Stimulated activated naive CD8-positive, alpha-beta T cell treated with anti-CD3 and anti-CD28 coated beads, Interleukin-15, amount 100 ng/mL, for 72 hours (primary cell): ENCODE data around the gene ADRB1.

Experiments
- ATAC-seq: fragments of 150-1000 bp; cut with Tn5 transposase; 2 replicates; pipeline ENCODE4 v1.10.0; 2021; ENCODE audit warnings: mild to moderate bottlenecking, moderate library complexity
- DNase-seq, 2 donors: peaks; one replicate each; pipeline ENCODE4 v3.0.0; 2021 to 2022
- H3K27ac Mint-ChIP-seq, 2 donors: one replicate each; pipeline ENCODE4 v1.8.0; 2022; ENCODE audit warnings: mild to moderate bottlenecking in 2 of 2, mixed read lengths in 2 of 2, moderate library complexity in 2 of 2
- H3K27me3 Mint-ChIP-seq: one replicate; pipeline ENCODE4 v1.8.0; 2022; ENCODE audit warnings: mixed read lengths
- H3K4me1 Mint-ChIP-seq: one replicate; pipeline ENCODE4 v1.8.0; 2022; ENCODE audit warnings: mild to moderate bottlenecking, mixed read lengths
- H3K4me3 Mint-ChIP-seq, 2 donors: one replicate each; pipeline ENCODE4 v1.8.0; 2022; ENCODE audit warnings: mild to moderate bottlenecking in 2 of 2, mixed read lengths in 2 of 2, moderate library complexity in 1 of 2
- H3K9me3 Mint-ChIP-seq, 2 donors: one replicate each; pipeline ENCODE4 v1.8.0; 2022; ENCODE audit warnings: mixed read lengths in 2 of 2

ADRB1 gene

DNA sequence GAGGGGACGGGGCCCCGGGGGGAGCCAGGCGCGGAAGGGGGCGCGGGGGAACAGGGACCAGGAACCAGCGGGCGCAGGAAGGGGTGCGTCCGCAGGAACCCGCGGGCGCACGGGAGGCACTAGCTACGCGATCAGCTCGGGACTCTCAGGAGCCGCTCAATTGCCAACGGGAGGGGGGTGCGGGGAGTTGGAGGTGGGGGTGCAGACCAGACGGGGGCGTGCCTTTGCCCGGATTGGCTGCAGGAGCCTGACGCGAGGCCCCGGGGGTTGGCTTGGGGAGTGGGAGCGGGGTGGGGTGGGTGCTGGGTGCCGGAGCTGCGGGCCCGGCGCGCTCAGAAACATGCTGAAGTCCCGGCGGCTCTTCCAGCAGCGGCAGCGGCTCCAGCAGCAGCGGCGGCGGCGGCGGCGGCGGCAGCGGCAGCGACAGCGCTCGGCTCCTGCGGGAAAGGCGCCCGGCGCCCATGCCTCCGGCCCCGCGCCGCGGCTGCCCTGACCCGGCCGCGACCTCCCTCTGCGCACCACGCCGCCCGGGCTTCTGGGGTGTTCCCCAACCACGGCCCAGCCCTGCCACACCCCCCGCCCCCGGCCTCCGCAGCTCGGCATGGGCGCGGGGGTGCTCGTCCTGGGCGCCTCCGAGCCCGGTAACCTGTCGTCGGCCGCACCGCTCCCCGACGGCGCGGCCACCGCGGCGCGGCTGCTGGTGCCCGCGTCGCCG lies at the start of gene ADRB1:
Gene ADRB1, plus strand, starts transcription at position 335 of the 715 bp plus-strand sequence. Its CDS starts 267 bp downstream, at position 602.
- no peaks in the 10 kb centered on the region for H3K9me3 Mint-ChIP-seq
- H3K27me3 Mint-ChIP-seq, result peaks cover 95% of the 10 kb centered on the region
- H3K27ac Mint-ChIP-seq, result peak within 1 kb of the TSS in 1 of 2 donors; percentile 78
- H3K4me3 Mint-ChIP-seq, result peak within 1 kb of the TSS; percentile 80 to 83
- peak; percentile 15 to 16 for DNase-seq
- ATAC-seq, result peak; percentile 61
- peaks cover 24% of the 10 kb centered on the region for H3K4me1 Mint-ChIP-seq

DNA sequence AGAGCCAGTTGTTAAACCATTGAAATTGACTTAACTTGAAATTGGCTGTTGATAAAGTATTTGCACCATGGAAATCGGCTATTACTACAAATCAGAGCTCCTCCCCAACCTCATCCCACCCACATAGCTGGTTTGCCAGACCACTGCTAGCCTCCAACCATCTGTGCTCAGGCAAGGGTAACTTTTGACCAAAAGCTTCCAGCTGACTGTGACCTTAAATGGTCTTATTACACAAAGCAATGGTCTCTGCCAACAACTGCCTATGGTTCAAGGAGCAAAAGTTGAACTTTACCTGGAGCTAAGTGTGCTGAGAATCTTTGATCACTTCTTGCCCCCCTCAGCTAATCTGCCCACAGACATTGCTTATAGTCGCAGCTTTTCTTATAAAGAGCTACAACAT lies 48.5 kb upstream of the ADRB1 start:
- H3K27ac Mint-ChIP-seq, result no peak overlapping the region
- no peaks in the 10 kb centered on the region for H3K9me3 Mint-ChIP-seq
- no peak overlapping the region for H3K4me3 Mint-ChIP-seq
- H3K27me3 Mint-ChIP-seq, result peaks cover 83% of the 10 kb centered on the region
- H3K4me1 Mint-ChIP-seq, result peaks cover 11% of the 10 kb centered on the region
- ATAC-seq (no peak), DNase-seq (no peak)

DNA sequence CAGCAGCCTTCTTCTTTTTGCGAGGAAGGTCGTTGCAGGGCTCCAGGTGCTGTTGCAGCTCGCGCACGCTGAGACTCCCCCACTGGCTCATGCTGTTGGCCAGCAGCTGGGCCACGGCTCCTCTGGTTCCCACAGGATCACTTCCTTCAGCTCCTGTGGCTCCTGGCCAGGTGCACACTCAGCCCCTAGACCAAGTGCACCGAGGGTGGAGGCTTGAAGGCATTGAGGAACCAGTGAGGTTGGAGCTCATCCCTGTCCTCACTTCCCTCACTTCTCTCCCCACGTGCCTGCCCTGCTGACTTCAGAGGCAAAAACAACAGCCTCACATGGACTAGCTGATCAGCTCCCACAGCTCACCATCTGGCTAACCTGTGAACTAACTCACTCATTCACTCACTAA lies 46.2 kb upstream of the ADRB1 start:
- ATAC-seq (no peak), DNase-seq (no peak)
- no peak overlapping the region for H3K4me3 Mint-ChIP-seq
- no peaks in the 10 kb centered on the region for H3K4me1 Mint-ChIP-seq
- H3K27me3 Mint-ChIP-seq, result peaks cover 73% of the 10 kb centered on the region
- no peak overlapping the region for H3K27ac Mint-ChIP-seq
- no peaks in the 10 kb centered on the region for H3K9me3 Mint-ChIP-seq

DNA sequence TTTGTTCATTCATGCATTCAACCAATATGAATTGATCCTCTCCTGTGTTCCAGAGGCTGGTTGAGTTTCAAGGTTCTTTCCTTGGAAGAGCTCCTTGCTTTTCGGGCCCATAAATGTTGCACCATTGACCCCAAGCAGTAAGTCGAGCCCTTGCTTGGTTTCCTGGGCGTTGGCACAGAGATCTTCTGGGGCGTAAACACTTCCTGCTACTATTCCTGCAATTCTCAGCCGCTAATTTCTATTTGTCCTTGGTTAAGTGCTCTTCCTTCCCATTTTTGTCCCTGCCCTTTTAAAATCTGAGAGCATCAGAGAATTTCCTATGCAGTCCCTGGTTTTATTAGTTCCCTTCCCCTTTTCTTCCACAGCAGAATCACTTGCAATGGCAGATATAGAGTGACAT lies 44.1 kb upstream of the ADRB1 start:
- no peak overlapping the region for H3K27ac Mint-ChIP-seq
- no peaks in the 10 kb centered on the region for H3K4me1 Mint-ChIP-seq
- no peak overlapping the region for H3K4me3 Mint-ChIP-seq
- DNase-seq, result no peak
- no peak for ATAC-seq
- H3K9me3 Mint-ChIP-seq, result no peaks in the 10 kb centered on the region
- peaks cover 63% of the 10 kb centered on the region for H3K27me3 Mint-ChIP-seq

DNA sequence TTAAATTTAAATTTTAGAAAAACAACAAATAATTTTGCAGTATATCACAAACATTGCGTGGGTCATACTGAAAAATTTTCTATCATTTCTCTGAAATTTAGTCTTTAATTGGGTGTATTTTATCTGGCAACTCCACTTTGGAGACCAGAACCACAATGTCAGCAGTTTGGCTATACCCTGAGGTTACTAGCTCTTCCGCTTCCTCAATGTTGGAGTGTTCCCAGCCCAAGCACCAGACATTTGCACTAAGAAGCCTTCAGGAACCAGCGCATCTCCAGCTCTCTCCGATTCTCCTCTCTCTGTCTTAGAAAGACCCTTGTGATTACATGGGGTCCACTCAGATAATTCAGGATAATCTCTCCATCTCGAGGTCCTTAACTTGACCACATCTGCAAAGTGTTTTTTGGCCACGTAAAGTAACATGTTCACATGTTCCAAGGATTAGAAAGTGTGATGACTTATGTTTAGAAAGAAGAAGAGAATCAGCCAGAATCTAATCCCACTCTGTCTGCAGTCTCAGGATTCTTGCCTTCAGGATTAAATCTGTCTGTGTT lies 43.1 kb upstream of the ADRB1 start:
- Mint-ChIP-seq H3K4me3 (no peak overlapping the region), H3K27me3 (peaks cover 68% of the 10 kb centered on the region), H3K9me3 (no peaks in the 10 kb centered on the region), H3K4me1 (no peaks in the 10 kb centered on the region), H3K27ac (no peak overlapping the region)
- no peak for ATAC-seq
- no peak for DNase-seq

DNA sequence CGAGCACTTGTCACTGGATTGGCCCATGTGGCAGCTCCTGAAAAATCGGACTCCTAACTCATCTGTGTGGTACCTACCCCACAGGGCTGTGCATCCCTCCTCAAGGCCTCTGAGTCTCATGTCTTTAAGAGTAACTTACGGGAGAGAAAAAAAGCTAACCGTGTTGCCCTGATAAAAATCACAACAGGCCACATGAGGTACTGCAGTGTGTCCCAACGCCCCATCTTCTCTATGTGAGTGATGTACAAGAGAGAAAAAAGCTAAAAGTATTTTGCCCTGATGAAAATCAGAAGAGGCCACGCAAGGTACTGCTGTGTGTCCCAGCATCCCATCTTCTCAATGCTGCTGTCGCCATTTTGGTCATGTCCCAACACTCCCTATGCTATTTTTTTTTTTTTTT lies 41.2 kb upstream of the ADRB1 start:
- no peak overlapping the region for H3K27ac Mint-ChIP-seq
- no peak for ATAC-seq
- H3K4me1 Mint-ChIP-seq, result no peaks in the 10 kb centered on the region
- no peak for DNase-seq
- peaks cover 50% of the 10 kb centered on the region for H3K27me3 Mint-ChIP-seq
- H3K4me3 Mint-ChIP-seq, result no peak overlapping the region
- H3K9me3 Mint-ChIP-seq, result no peaks in the 10 kb centered on the region

DNA sequence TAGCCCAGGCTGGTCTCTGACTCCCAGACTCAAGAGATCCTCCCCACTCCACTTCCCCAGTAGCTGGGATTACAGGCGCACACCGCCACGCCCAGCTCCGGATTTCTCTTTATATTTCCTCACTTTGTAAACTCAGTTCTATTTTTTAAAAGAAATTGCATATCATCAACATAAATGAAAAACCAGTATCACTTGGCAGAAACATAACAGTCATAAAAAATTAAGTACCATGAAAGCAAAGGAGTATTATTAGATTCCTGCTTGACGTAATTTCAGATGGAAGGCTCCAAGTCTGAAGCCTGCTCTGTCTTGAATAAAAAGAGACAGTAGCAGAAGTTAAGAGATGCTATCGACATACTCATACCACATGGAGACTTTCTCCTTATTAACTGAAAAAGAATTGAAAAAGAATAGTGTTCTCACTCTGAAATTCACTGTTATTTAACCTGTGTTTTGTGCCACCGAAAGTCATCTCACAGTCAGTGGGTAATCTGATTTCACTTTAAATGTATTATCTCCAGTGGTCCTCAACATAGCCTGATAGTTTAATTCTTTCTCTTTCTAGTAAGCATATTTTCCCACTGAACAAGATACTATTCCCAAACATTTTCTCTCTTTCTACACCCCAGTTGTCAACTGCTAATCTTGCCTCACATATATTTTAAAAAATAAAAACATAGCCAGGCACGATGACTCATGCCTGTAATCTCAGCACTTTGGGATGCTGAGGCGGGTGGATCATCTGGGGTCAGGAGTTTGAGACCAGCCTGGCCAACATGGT lies 40.3 kb upstream of the ADRB1 start:
- no peak overlapping the region for H3K4me3 Mint-ChIP-seq
- peaks cover 42% of the 10 kb centered on the region for H3K27me3 Mint-ChIP-seq
- no peak for DNase-seq
- no peaks in the 10 kb centered on the region for H3K4me1 Mint-ChIP-seq
- no peak for ATAC-seq
- H3K9me3 Mint-ChIP-seq, result no peaks in the 10 kb centered on the region
- no peak overlapping the region for H3K27ac Mint-ChIP-seq

DNA sequence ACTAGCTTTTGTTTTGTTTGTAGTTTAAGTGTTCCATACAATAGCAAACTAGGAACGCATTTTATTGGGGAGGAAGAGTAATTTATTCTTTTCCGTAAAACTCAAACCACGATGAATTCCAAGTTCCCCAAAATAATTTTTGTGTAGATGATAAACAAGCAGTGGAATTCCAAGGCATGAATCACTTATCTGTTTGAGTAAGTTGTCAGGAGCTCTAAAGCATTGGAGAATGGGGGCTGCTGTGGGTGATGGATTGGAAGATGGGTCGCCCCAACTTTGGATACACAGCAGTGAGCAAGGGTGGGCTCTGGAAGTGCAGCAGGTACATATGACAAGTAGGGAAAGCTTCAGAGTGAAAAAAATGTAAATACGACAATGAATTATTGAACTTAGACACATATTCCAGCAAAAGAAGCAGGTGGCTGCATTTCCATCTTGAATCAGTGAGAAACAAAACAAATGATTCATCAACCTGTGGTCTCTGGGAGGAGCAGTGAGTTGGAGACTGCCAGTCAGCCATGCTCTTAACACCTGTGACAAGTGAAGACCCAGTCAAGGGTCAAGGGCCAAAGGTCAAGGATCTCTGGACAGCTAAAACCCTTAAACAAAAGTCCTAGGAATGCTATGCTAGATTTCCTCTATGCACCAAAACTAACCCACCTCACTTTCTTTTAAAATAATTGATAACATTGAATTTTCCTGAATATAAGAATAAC lies 34.2 kb upstream of the ADRB1 start:
- Mint-ChIP-seq H3K4me3 (no peak overlapping the region), H3K9me3 (no peaks in the 10 kb centered on the region), H3K4me1 (no peaks in the 10 kb centered on the region), H3K27me3 (peaks cover 20% of the 10 kb centered on the region), H3K27ac (no peak overlapping the region)
- ATAC-seq (no peak), DNase-seq (no peak)

DNA sequence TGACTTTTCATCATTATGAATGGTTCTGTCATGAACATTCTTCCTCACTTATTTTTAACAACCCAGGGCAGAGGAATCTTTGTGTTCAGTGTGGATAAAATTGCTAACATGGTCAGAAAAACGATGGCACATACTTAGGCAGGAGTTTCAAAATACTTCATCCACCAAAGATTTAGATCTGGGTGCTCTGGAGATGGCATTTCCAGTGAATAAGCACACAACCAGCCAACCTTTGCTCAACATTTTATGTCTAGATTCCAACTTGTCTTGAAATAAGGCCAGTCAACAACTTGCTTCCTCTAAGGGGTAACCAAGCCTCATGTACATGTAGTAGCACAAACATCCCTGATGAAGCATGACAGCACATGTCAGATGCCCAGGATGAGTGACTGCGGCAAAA lies 33.4 kb upstream of the ADRB1 start:
- no peaks in the 10 kb centered on the region for H3K4me1 Mint-ChIP-seq
- no peaks in the 10 kb centered on the region for H3K9me3 Mint-ChIP-seq
- DNase-seq (no peak), ATAC-seq (no peak)
- no peak overlapping the region for H3K27ac Mint-ChIP-seq
- peaks cover 13% of the 10 kb centered on the region for H3K27me3 Mint-ChIP-seq
- no peak overlapping the region for H3K4me3 Mint-ChIP-seq

DNA sequence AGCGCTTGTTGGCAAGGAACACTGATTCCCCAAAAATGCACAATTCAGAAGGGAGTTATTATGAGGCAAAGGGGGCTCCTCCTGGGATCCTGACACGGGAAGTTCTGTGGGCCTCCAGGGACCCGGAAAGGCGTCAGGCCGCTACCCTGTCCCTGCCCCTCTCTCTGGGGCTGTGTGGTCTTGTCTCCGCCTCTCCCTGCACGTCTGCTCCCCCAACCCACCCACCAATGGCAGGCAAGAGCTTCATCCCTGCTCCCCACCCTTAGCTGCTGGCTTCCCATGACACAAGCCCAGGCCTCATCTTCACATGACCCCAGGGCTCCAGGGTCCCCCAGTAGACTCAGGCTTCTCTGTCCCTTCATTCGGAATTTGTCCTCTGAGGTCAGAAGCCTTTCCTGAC lies 31.0 kb upstream of the ADRB1 start:
- Mint-ChIP-seq H3K4me1 (no peaks in the 10 kb centered on the region), H3K27ac (no peak overlapping the region), H3K9me3 (no peaks in the 10 kb centered on the region), H3K4me3 (no peak overlapping the region), H3K27me3 (peaks cover 32% of the 10 kb centered on the region)
- no peak for ATAC-seq
- no peak for DNase-seq

DNA sequence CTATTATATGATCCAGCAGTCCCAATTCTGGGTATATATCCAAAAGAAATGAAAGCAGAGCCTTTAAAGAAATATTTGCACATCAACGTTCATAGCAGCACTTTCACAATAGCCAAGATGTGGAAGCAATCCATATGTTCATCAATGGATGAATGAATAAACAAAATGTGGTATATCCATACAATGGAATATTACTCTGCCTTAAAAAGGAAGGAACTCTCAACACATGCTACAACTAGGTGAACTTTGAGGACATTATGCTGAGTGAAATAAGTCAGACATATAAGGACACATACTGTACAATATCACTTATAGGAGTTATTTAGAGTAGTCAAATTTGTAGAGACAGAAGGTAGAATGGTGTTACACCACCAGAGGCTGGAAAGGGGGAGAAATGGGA lies 28.0 kb upstream of the ADRB1 start:
- ATAC-seq, result no peak
- no peak overlapping the region for H3K27ac Mint-ChIP-seq
- DNase-seq, result no peak
- H3K4me1 Mint-ChIP-seq, result no peaks in the 10 kb centered on the region
- H3K4me3 Mint-ChIP-seq, result no peak overlapping the region
- no peaks in the 10 kb centered on the region for H3K9me3 Mint-ChIP-seq
- H3K27me3 Mint-ChIP-seq, result peaks cover 59% of the 10 kb centered on the region

DNA sequence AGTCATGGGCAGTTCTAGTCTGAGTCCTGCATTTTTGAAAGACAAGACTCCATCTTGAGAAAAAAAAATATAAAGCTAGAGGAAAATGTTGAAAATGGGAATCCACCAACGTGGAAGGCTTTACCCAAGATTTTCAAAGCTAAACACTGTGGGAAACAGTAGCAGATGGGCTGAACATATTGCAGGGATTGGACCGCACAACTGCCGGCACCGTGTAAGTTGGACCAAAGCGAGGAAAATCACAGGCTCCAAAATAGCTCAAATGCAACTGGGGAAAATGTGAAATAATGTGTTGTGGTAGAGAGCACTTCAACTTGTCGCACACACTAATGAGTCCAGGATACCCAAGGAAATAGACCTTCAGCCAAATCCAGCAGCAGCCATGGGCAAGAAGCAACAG lies 26.4 kb upstream of the ADRB1 start:
- peaks cover 72% of the 10 kb centered on the region for H3K27me3 Mint-ChIP-seq
- ATAC-seq (no peak), DNase-seq (no peak)
- no peak overlapping the region for H3K4me3 Mint-ChIP-seq
- H3K9me3 Mint-ChIP-seq, result no peaks in the 10 kb centered on the region
- no peaks in the 10 kb centered on the region for H3K4me1 Mint-ChIP-seq
- H3K27ac Mint-ChIP-seq, result no peak overlapping the region

DNA sequence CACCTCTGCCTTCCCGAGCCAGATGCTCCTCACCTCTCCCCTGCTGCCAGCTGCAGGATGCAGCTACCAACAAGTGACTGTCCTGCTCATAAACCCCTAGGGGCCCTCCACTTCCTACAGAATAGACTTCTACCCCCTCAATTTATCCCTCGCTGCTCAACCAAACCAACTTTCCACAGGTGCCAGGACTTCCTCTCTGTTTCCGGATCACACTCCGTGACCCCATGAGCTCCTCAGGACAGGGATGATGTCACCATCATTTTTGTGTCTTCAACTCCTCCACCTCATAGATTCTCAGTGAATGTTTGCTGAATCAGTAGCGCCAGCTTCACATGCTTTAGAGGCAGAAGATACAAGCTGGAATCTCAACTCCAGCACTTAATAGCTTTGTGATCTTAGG lies 25.8 kb upstream of the ADRB1 start:
- Mint-ChIP-seq H3K4me3 (no peak overlapping the region), H3K4me1 (no peaks in the 10 kb centered on the region), H3K27me3 (peaks cover 72% of the 10 kb centered on the region), H3K9me3 (no peaks in the 10 kb centered on the region), H3K27ac (no peak overlapping the region)
- no peak for DNase-seq
- ATAC-seq, result no peak

DNA sequence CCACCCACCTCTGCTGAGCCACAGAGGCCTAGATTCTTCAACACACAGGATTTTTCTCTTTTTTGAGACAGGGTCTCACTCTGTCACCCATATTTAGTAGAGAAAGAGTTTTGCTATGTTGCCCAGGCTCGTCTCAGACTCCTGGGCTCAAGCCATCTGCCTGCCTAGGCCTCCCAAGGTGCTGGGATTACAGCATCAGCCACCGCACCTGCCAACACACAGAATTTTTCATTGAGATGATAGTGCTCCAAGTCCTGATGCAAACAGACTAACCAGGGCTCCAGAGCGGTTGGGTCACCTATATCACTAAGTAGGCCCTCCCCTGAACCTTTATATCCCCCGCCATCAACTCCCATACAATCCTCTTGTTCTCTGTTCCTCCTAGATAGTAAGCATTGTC lies 24.4 kb upstream of the ADRB1 start:
- DNase-seq, result no peak

DNA sequence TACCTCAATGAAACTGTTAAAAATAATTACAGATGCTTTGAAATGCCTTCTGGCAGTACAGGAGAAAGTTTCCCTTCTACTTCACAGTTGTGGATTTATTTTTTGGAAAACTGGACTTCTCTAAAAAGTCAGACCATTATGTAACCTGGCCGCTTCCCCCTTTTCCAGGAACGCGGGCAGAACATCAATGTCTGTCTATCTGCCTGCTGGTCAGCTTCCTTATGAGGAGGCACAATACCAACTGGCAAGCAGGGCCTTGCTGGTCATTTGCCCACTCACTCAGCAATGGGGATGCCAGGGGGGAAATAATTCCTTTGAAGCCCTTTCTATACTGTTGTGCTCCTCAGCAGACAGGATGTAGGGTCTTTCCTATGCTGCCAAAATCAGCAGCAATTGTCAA lies 22.5 kb upstream of the ADRB1 start:
- DNase-seq (no peak), ATAC-seq (no peak)
- Mint-ChIP-seq H3K27ac (no peak overlapping the region), H3K27me3 (peaks cover 75% of the 10 kb centered on the region), H3K4me3 (no peak overlapping the region), H3K4me1 (peaks cover 25% of the 10 kb centered on the region), H3K9me3 (no peaks in the 10 kb centered on the region)

More for the DNA sequence above, 24.4 kb upstream of the ADRB1 start:
- Mint-ChIP-seq H3K4me3 (no peak overlapping the region), H3K27ac (no peak overlapping the region), H3K27me3 (peaks cover 82% of the 10 kb centered on the region), H3K9me3 (no peaks in the 10 kb centered on the region), H3K4me1 (peaks cover 6% of the 10 kb centered on the region)
- ATAC-seq, result no peak
